Stomach (tissue), 9 donors: Measurements from ENCODE around the gene B3GAT1. TPM values are rescaled to one million over a fixed set of nuclear protein-coding genes. Genes with fewer than 3 reads are reported as not detected.

Source experiments
- DNase-seq, 2 donors: peaks; one replicate each; pipeline versions ENCODE4 v3.0.0 to v3.0.0-alpha.2; 2013 to 2019
- H3K27ac ChIP-seq, 5 donors: fragments of 200-600 bp in 4 of 5; sonication (generic) in 4 of 5; one replicate each; pipeline ENCODE4 v1.5.1; 2013 to 2019; ENCODE audit warnings: mild to moderate bottlenecking in 1 of 5, moderate library complexity in 1 of 5
- H3K27me3 ChIP-seq, 3 donors: fragments of 200-600 bp; sonication (generic); one replicate each; pipeline ENCODE4 v1.5.1; 2017 to 2019; ENCODE audit warnings: mixed run types in 1 of 3
- H3K36me3 ChIP-seq, 4 donors: fragments of 200-600 bp; sonication (generic); 1 replicate in 3 of 4; 2 replicates in 1 of 4; pipeline ENCODE4 v1.5.1; 2016 to 2019
- H3K4me1 ChIP-seq, 4 donors: fragments of 200-600 bp; sonication (generic); one replicate each; pipeline ENCODE4 v1.5.1; 2016 to 2019
- H3K4me3 ChIP-seq, 4 donors: fragments of 200-600 bp; sonication (generic) in 3 of 4; one replicate each; pipeline ENCODE4 v1.5.1; 2016 to 2019; ENCODE audit warnings: mild to moderate bottlenecking in 1 of 4
- H3K9me3 ChIP-seq, 4 donors: fragments of 200-600 bp; sonication (generic); one replicate each; pipeline ENCODE4 v1.5.1; 2016 to 2019
- CTCF ChIP-seq, 7 experiments: fragments of 450-650 bp in 4 of 7; fragments of 200-600 bp in 3 of 7; sonication (generic) in 3 of 7; IDR thresholded peaks; one replicate each; pipeline ENCODE4 v1.5.1; 2016 to 2019; ENCODE audit warnings: antibody characterized with exemption in 7 of 7, control low read depth in 2 of 7, mild to moderate bottlenecking in 1 of 7
- EP300 ChIP-seq: sonication (generic); formaldehyde crosslinking; IDR thresholded peaks from one replicate; pipeline ENCODE4 v1.6.1; 2017; ENCODE audit warnings: antibody characterized with exemption
- POLR2A ChIP-seq, 4 donors: fragments of 450-650 bp; IDR thresholded peaks; one replicate each; pipeline ENCODE4 v1.6.1; 2016; ENCODE audit warnings: antibody characterized with exemption in 4 of 4, control low read depth in 2 of 4, mild to moderate bottlenecking in 1 of 4, moderate library complexity in 1 of 4
- POLR2AphosphoS5 ChIP-seq, 3 donors: sonication (generic); formaldehyde crosslinking; IDR thresholded peaks; one replicate each; pipeline ENCODE4 v1.6.1; 2016; ENCODE audit warnings: antibody characterized with exemption in 3 of 3
- WGBS, 5 donors: extraction: QIAGEN DNeasy Blood & Tissue Kit in 3 of 5; methylation state at CpG; one replicate each; pipeline versions ENCODE4 v1.1.5 to v1.1.7; 2013 to 2018; 5-methylcytosine and 5-hydroxymethylcytosine counted together
- intact Hi-C: fragments of 100-400 bp; cut with DNase I; formaldehyde crosslinking; loops from one replicate; pipeline ENCODE4 v1.15.1; 2023; ENCODE audit warnings: low total_unique reads
- polyA plus RNA-seq, 3 donors: library from polyadenylated mRNA; stranded (reverse); fragments of 200-250 nt; gene quantifications; one replicate each; pipeline ENCODE4 v1.2.3, GENCODE V29; 2013
- total RNA-seq, 5 donors: library from RNA; depleted of rRNA; stranded (reverse); fragments of >200 nt; gene quantifications; one replicate each; pipeline versions ENCODE4 v1.1.0 to v1.2.3, GENCODE V29; 2014 to 2016
- donor health status: healthy with polysubstance abuse.
- donor health status: Bipolar disorder and iron deficiency.
- donor health status: healthy.

B3GAT1 gene
- total and polyA plus RNA-seq, 8 donors = 5.3 to 34.4 (median 18.7) TPM; not detected in 2

DNA sequence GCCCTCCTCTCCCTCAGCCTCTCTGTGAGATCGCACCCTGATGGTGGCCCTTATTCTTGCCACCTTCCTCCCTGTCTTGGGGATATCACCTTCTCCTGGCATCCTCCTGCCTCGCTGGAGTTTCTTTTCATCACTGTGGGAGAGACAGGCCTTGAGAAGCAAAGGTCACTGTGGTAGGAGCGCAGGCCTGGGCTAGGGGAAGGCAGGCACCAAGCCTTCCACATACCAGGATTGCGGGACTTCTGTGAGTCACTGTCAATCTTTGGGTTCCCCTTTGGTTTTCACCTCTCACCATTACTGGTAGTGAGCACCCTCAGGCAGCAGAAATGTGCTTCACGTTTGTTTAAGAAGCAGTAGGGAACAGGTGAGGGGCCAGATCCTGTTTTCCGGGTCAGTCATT is 31.2 kb upstream of the B3GAT1 start:
- no peaks in the 10 kb centered on the region for H3K9me3 ChIP-seq
- peaks cover 0 to 21% (median 0%) of the 10 kb centered on the region in 3 donors for H3K27me3 ChIP-seq
- WGBS, 5 donors = 72 to 83% (median 78%) methylated on average over 6 of the region's 6 CpGs
- H3K4me1 ChIP-seq = no peaks in the 10 kb centered on the region
- DNase-seq = no peak
- intact Hi-C loops = no loop called here
- H3K27ac ChIP-seq = no peak overlapping the region
- no peak overlapping the region for H3K4me3 ChIP-seq
- no peaks in the 10 kb centered on the region for H3K36me3 ChIP-seq
- TF ChIP-seq CTCF (IDR thresholded peaks at IDR 0.05) = no peak
- TF ChIP-seq POLR2AphosphoS5 (IDR thresholded peaks at IDR 0.05) = no peak
- no peak for TF ChIP-seq POLR2A (IDR thresholded peaks at IDR 0.05)
- no peak for TF ChIP-seq EP300

DNA sequence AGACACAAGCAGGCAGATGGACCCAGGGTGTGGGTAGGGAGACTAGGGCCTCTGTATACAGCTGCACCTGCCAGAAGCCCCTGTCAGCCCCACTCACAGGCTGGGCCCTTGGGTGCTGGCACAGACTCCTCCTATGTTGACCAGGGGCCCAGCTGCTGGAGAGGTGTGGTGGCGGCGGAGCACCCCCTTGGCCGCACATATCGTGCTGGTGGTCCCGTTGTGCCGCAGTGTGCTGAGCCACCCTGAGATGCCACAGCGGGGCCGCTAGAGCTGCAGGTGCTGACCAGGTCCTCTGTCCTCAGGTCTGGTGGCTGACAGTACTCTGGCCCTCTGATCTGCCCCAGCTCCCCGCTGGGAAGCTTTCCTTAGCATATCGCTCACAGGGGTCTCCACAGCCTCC is 30.2 kb upstream of the B3GAT1 start:
- Histone ChIP-seq H3K9me3 (no peaks in the 10 kb centered on the region), H3K36me3 (no peaks in the 10 kb centered on the region), H3K27ac (no peak overlapping the region), H3K4me1 (no peaks in the 10 kb centered on the region), H3K4me3 (no peak overlapping the region), H3K27me3 (peaks cover 0 to 15% (median 0%) of the 10 kb centered on the region in 3 donors)
- intact Hi-C loops = no loop called here
- DNase-seq = no peak
- 87 to 91% (median 88%) methylated on average over 6 to 10 of the region's 10 CpGs for WGBS, 5 donors
- no peak for TF ChIP-seq POLR2AphosphoS5 (IDR thresholded peaks at IDR 0.05)
- no peak for TF ChIP-seq CTCF (IDR thresholded peaks at IDR 0.05)
- TF ChIP-seq EP300 = no peak
- TF ChIP-seq POLR2A (IDR thresholded peaks at IDR 0.05) = no peak

- H3K27ac ChIP-seq = no peak overlapping the region
- H3K4me1 ChIP-seq = no peaks in the 10 kb centered on the region
- no peak for DNase-seq
- TF ChIP-seq POLR2A (IDR thresholded peaks at IDR 0.05) (no peak), EP300 (no peak), POLR2AphosphoS5 (IDR thresholded peaks at IDR 0.05) (no peak), CTCF (IDR thresholded peaks at IDR 0.05) (no peak)
- WGBS, 5 donors = 71 to 85% (median 82%) methylated on average over 4 of the region's 4 CpGs
- intact Hi-C loops = no loop called here
- no peak overlapping the region for H3K4me3 ChIP-seq
- no peaks in the 10 kb centered on the region for H3K9me3 ChIP-seq
- peaks cover 0 to 15% (median 0%) of the 10 kb centered on the region in 3 donors for H3K27me3 ChIP-seq
- no peaks in the 10 kb centered on the region for H3K36me3 ChIP-seq
Measured at GRCh38 chr11:134441706-134442105, 29.7 kb upstream of the B3GAT1 start.

DNA sequence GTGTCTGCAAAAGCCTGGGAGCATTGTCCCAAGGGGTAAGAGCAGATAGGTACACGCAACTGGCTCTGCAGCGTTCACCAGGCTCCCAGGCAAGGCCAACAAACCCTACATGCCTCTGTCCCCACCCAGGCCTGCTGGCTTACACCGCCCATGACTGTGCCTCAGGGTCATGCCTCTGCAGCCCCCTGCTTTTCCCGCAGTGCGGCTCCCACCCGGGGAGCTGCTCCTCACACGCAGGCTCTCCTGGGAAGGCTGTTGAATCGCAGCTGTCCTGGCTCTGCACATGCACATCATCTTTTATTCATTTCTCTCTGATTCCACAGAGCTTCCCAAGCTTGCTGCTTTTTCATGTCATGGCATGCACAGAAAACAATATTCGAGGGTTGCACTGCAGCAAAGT is 29.2 kb upstream of the B3GAT1 start:
- intact Hi-C loops = no loop called here
- peaks cover 0 to 15% (median 0%) of the 10 kb centered on the region in 3 donors for H3K27me3 ChIP-seq
- no peak overlapping the region for H3K4me3 ChIP-seq
- no peaks in the 10 kb centered on the region for H3K36me3 ChIP-seq
- WGBS, 5 donors = 58 to 71% (median 67%) methylated on average over 9 of the region's 9 CpGs
- H3K9me3 ChIP-seq = no peaks in the 10 kb centered on the region
- DNase-seq = no peak
- no peaks in the 10 kb centered on the region for H3K4me1 ChIP-seq
- TF ChIP-seq CTCF (IDR thresholded peaks at IDR 0.05) (no peak), POLR2A (IDR thresholded peaks at IDR 0.05) (no peak), EP300 (no peak), POLR2AphosphoS5 (IDR thresholded peaks at IDR 0.05) (no peak)
- no peak overlapping the region for H3K27ac ChIP-seq
